Vagina (tissue), 2 donors: Measurements from ENCODE around the gene OR5B12. TPM values are rescaled to one million over a fixed set of nuclear protein-coding genes. Genes with fewer than 3 reads are reported as not detected.
"Not testable (repeated sequence)": the region's sequence is repeated elsewhere in the genome, so short reads cannot be mapped to it uniquely, and the experiment has no call there.

ENCODE experiments used
- DNase-seq, 2 donors: peaks; one replicate each; pipeline ENCODE4 v3.0.0-alpha.2; 2017; ENCODE audit errors: extremely low spot score in 2 of 2
- H3K27ac ChIP-seq: fragments of 200-600 bp; sonication (generic); one replicate; pipeline ENCODE4 v1.5.1; 2019
- H3K27me3 ChIP-seq: fragments of 200-600 bp; sonication (generic); one replicate; pipeline ENCODE4 v1.5.1; 2019
- H3K36me3 ChIP-seq, 2 donors: fragments of 200-600 bp; sonication (generic); one replicate each; pipeline ENCODE4 v1.5.1; 2017 to 2019
- H3K4me1 ChIP-seq: fragments of 200-600 bp; sonication (generic); one replicate; pipeline ENCODE4 v1.5.1; 2019
- H3K4me3 ChIP-seq, 2 donors: fragments of 200-600 bp; sonication (generic); 1 replicate in 1 of 2; 2 replicates in 1 of 2; pipeline ENCODE4 v1.5.1; 2016 to 2019
- H3K9me3 ChIP-seq: fragments of 200-600 bp; sonication (generic); one replicate; pipeline ENCODE4 v1.5.1; 2019
- POLR2A ChIP-seq, 2 donors: fragments of 450-650 bp; IDR thresholded peaks; one replicate each; pipeline ENCODE4 v1.6.1; 2017; ENCODE audit warnings: antibody characterized with exemption in 2 of 2, mild to moderate bottlenecking in 2 of 2, moderate library complexity in 2 of 2
- POLR2AphosphoS5 ChIP-seq, 2 donors: sonication (generic); formaldehyde crosslinking; IDR thresholded peaks; one replicate each; pipeline ENCODE4 v1.9.0; 2017; ENCODE audit warnings: antibody characterized with exemption in 2 of 2, mild to moderate bottlenecking in 2 of 2, low read depth in 1 of 2; ENCODE audit not compliant: insufficient read depth in 1 of 2
- intact Hi-C: fragments of 100-400 bp; cut with DNase I; formaldehyde crosslinking; loops from one replicate; pipeline ENCODE4 v1.15.1; 2023
- total RNA-seq: library from RNA; depleted of rRNA; stranded (reverse); fragments of >200 nt; gene quantifications from one replicate; pipeline ENCODE4 v1.2.3, GENCODE V29; 2016
- TF ChIP-seq, protein P1 (sequence below), 3 experiments: fragments of 450-650 bp in 2 of 3; fragments of 200-600 bp in 1 of 3; sonication (generic) in 1 of 3; IDR thresholded peaks; one replicate each; pipeline ENCODE4 v1.5.1; 2017 to 2019; ENCODE audit warnings: antibody characterized with exemption in 3 of 3, mild to moderate bottlenecking in 2 of 3, moderate library complexity in 2 of 3

The OR5B12 gene
- total RNA-seq, 1 donor from 2014 or later: not detected

- Histone ChIP-seq H3K27ac (no peak within 1 kb of the TSS), H3K4me1 (no peaks in the 10 kb centered on the region), H3K27me3 (no peaks in the 10 kb centered on the region), H3K4me3 (no peak within 1 kb of the TSS), H3K9me3 (no peaks in the 10 kb centered on the region), H3K36me3 (no peaks in the 10 kb centered on the region)
- TF ChIP-seq, protein P1, sequence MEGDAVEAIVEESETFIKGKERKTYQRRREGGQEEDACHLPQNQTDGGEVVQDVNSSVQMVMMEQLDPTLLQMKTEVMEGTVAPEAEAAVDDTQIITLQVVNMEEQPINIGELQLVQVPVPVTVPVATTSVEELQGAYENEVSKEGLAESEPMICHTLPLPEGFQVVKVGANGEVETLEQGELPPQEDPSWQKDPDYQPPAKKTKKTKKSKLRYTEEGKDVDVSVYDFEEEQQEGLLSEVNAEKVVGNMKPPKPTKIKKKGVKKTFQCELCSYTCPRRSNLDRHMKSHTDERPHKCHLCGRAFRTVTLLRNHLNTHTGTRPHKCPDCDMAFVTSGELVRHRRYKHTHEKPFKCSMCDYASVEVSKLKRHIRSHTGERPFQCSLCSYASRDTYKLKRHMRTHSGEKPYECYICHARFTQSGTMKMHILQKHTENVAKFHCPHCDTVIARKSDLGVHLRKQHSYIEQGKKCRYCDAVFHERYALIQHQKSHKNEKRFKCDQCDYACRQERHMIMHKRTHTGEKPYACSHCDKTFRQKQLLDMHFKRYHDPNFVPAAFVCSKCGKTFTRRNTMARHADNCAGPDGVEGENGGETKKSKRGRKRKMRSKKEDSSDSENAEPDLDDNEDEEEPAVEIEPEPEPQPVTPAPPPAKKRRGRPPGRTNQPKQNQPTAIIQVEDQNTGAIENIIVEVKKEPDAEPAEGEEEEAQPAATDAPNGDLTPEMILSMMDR (IDR thresholded peaks at IDR 0.05): no peak
- DNase-seq: no peak
- intact Hi-C loops: no loop called here
Observed at GRCh38 chr11:58406774-58407173, 35.3 kb downstream of the OR5B12 start, which contains the start of gene OR5B3. OR5B3 (minus strand) TSS chr11:58406874; CDS start chr11:58403409, 3,465 bp downstream.

DNA sequence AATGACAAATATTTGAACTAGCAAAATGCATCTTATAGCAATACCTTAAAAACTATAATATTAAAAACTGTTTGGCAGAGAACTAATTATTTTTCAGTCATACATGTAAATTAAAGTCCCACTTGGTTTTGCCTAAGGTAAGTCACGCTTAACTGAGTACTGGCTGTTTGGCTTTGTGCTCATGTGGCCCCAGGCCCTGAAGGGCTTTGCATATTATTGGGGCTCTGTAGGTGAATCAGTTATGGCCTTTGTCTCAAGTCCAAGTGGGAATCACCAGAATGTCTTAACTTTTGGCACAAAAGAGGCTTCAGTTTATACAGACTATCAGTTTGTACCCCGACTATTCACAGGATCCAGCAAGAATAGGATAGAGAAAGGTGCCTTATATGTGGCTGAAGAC, 42.4 kb downstream of the OR5B12 start:
- H3K27me3 ChIP-seq, intact Hi-C loops: not testable (repeated sequence)

DNA sequence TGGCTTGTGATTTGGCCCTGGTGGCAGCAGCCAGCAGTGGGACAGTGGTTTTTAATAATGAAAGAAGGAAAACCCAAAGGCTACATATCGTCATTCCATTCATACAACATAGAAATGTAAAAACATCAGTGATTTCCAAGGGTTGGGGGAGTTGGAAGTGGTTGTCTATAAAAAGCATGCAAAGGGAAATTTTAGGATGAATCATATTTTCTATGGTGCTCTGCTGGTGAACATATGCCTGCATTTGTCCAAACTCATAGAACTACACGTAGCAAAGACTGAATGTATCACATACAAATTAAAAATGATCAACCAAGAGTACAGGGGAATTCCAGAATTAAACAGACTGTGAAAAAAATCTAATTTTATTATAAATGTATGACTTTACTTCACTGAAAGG, 46.5 kb downstream of the OR5B12 start:
- TF ChIP-seq POLR2AphosphoS5 (IDR thresholded peaks at IDR 0.05; ENCODE audit: insufficient read depth in 1 of 2, low read depth in 1 of 2) (no peak), POLR2A (IDR thresholded peaks at IDR 0.05) (no peak)
- TF ChIP-seq, protein P1 (IDR thresholded peaks at IDR 0.05): no peak
- no peak overlapping the region for H3K4me3 ChIP-seq
- no peaks in the 10 kb centered on the region for H3K27me3 ChIP-seq
- H3K36me3 ChIP-seq: no peaks in the 10 kb centered on the region
- H3K4me1 ChIP-seq: no peaks in the 10 kb centered on the region
- H3K27ac ChIP-seq: no peak overlapping the region
- intact Hi-C loops: no loop called here
- H3K9me3 ChIP-seq: no peaks in the 10 kb centered on the region
- no peak for DNase-seq

More for the DNA sequence above, 42.4 kb downstream of the OR5B12 start:
- H3K9me3 ChIP-seq, H3K4me3 ChIP-seq, H3K27ac ChIP-seq, H3K36me3 ChIP-seq, DNase-seq, H3K4me1 ChIP-seq: not testable (repeated sequence)

GRCh38 chr11:58394195-58394594, 47.8 kb downstream of the OR5B12 start:
- TF ChIP-seq POLR2A (IDR thresholded peaks at IDR 0.05) (no peak), POLR2AphosphoS5 (IDR thresholded peaks at IDR 0.05; ENCODE audit: insufficient read depth in 1 of 2, low read depth in 1 of 2) (no peak)
- TF ChIP-seq, protein P1 (IDR thresholded peaks at IDR 0.05): no peak
- H3K4me3 ChIP-seq: no peak overlapping the region
- H3K4me1 ChIP-seq: no peaks in the 10 kb centered on the region
- intact Hi-C loops: no loop called here
- H3K9me3 ChIP-seq: no peaks in the 10 kb centered on the region
- no peak overlapping the region for H3K27ac ChIP-seq
- H3K27me3 ChIP-seq: no peaks in the 10 kb centered on the region
- DNase-seq: no peak
- no peaks in the 10 kb centered on the region for H3K36me3 ChIP-seq

GRCh38 chr11:58392746-58393145, 49.3 kb downstream of the OR5B12 start:
- no peak overlapping the region for H3K27ac ChIP-seq
- no peak overlapping the region for H3K4me3 ChIP-seq
- TF ChIP-seq, protein P1 (IDR thresholded peaks at IDR 0.05): no peak
- TF ChIP-seq POLR2A (IDR thresholded peaks at IDR 0.05): no peak
- TF ChIP-seq POLR2AphosphoS5 (IDR thresholded peaks at IDR 0.05; ENCODE audit: insufficient read depth in 1 of 2, low read depth in 1 of 2): no peak
- H3K9me3 ChIP-seq: no peaks in the 10 kb centered on the region
- H3K4me1 ChIP-seq: no peaks in the 10 kb centered on the region
- no peaks in the 10 kb centered on the region for H3K27me3 ChIP-seq
- intact Hi-C loops: no loop called here
- H3K36me3 ChIP-seq: no peaks in the 10 kb centered on the region
- no peak for DNase-seq

DNA sequence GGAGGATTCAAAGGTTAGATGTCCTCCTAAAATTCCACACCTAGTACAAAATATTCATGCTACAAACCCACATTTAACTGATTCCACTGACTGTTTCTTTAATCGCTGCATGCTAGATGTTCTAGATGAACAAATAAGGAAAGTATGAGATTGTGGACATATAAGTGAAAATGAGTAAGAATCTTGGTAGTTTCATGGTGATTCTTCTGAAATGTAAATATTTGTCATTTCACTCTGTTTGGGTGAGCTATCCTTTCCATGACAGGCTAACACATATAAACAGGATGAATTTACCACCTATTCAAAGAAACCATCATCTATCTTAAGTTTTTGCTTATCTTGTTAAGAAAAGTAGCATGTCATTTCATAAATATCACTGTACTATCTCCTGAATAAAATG, 50.2 kb downstream of the OR5B12 start:
- no peaks in the 10 kb centered on the region for H3K27me3 ChIP-seq
- H3K4me1 ChIP-seq: no peaks in the 10 kb centered on the region
- intact Hi-C loops: no loop called here
- no peak for DNase-seq
- H3K9me3 ChIP-seq: no peaks in the 10 kb centered on the region
- no peaks in the 10 kb centered on the region for H3K36me3 ChIP-seq
- no peak for TF ChIP-seq POLR2AphosphoS5 (IDR thresholded peaks at IDR 0.05; ENCODE audit: insufficient read depth in 1 of 2, low read depth in 1 of 2)
- TF ChIP-seq POLR2A (IDR thresholded peaks at IDR 0.05): no peak
- TF ChIP-seq, protein P1 (IDR thresholded peaks at IDR 0.05): no peak
- no peak overlapping the region for H3K4me3 ChIP-seq
- H3K27ac ChIP-seq: no peak overlapping the region
